ENCODE measurements around the gene PROX1. TPM values are rescaled to one million over a fixed set of nuclear protein-coding genes. Genes with fewer than 3 reads are reported as not detected.

The PROX1 gene
- total and polyA plus RNA-seq, 2 experiments from 2014 or later = 4.8 to 15.7 TPM

DNA sequence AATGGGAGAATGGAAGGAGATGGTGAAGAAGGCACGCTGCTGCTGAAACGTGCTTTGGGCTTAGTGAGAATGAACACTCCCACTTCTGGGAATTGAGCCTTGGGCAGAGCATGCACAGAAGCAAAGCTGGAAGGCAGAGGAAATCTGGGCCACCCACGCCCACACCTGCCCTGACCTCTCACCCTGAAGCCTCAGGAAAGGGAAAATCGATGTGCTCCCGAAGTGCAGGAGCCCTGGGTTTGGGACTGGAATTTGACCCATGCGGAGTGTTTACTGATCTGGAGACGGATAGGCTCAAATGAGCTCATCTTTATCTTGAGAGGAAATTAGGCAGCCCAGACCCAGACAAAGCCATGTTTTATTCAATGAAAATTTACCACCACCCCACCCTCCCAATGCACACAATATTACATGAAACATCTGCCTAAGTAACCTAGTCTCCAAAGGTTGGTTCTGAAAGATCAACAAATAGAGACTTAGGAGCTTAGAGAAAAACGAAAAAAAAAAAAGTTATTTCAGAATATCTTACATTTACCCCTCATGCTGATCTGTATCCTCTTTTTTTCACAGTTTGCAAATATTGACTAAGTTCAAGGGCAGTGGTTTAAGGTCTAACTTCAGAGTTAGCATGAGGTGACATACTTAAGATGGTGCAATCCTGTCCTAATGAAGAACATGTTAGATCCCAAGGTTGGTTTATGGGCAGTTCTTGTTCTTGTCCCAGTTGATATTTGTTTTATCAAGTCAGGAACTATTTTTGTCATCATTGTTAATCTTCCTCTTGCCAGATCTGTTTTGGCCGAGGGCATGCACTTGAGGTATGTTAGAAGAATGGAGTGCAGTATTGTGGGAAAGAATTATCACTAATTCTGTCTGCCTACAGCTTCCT, 63.0 kb downstream of the PROX1 start:
- H3K4me3 ChIP-seq = no peak overlapping the region
- H3K4me2 ChIP-seq = peak overlapping the region; percentile 9
- H3K36me3 ChIP-seq (replicated peaks; ENCODE audit: insufficient read depth, low read depth) = no peaks in the 10 kb centered on the region
- peak; percentile 52 for DNase-seq (ENCODE audit: low spot score)
- H3K27ac ChIP-seq = peak overlapping the region; percentile 62
- peaks cover 7% of the 10 kb centered on the region for H3K9me3 ChIP-seq (ENCODE audit: low read depth)
- H3K79me2 ChIP-seq = no peaks in the 10 kb centered on the region
- TF ChIP-seq EZH2phosphoT487 (IDR thresholded peaks at IDR 0.05; ENCODE audit: low read depth, severe bottlenecking, unreplicated experiment) (no peak), EZH2 (IDR thresholded peaks at IDR 0.05; ENCODE audit: borderline replicate concordance) (no peak)
- TF ChIP-seq, protein P1, sequence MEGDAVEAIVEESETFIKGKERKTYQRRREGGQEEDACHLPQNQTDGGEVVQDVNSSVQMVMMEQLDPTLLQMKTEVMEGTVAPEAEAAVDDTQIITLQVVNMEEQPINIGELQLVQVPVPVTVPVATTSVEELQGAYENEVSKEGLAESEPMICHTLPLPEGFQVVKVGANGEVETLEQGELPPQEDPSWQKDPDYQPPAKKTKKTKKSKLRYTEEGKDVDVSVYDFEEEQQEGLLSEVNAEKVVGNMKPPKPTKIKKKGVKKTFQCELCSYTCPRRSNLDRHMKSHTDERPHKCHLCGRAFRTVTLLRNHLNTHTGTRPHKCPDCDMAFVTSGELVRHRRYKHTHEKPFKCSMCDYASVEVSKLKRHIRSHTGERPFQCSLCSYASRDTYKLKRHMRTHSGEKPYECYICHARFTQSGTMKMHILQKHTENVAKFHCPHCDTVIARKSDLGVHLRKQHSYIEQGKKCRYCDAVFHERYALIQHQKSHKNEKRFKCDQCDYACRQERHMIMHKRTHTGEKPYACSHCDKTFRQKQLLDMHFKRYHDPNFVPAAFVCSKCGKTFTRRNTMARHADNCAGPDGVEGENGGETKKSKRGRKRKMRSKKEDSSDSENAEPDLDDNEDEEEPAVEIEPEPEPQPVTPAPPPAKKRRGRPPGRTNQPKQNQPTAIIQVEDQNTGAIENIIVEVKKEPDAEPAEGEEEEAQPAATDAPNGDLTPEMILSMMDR (IDR thresholded peaks at IDR 0.05; ENCODE audit: poor library complexity) = no peak
- no peaks in the 10 kb centered on the region for H4K20me1 ChIP-seq (ENCODE audit: insufficient read depth, poor library complexity, severe bottlenecking)
- H3K4me1 ChIP-seq (ENCODE audit: insufficient read depth) = peaks cover 5% of the 10 kb centered on the region
- 21% methylated on average over 9 of the region's 9 CpGs for WGBS (ENCODE audit: low lambda C conversion rate, missing lambda C conversion rate)
- H3K27me3 ChIP-seq = no peaks in the 10 kb centered on the region
- H2AFZ ChIP-seq = no peak overlapping the region
- H3K9me2 ChIP-seq (replicated peaks; ENCODE audit: insufficient read depth) = no peaks in the 10 kb centered on the region

DNA sequence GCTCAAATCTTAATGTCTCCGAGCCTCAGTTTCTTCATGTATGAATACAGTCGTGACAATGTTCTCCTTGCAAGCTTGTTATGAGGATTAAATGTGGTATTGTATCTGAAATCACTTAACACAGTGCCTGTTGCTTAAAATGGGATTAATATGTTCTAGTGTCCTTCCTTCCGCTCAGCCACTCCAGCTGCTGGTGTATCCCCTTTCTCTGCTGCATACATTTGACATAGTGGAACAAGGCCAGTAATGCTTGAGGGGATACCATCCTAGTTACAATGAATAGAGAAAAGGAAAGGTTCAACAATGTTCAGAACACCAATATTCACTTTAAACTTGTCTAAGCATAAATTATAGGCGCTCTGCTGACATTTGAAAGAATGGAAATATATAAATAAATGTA, 64.0 kb downstream of the PROX1 start:
- H3K9me3 ChIP-seq (ENCODE audit: low read depth) = peaks cover 7% of the 10 kb centered on the region
- peak overlapping the region; percentile 3 for H3K27ac ChIP-seq
- no peak overlapping the region for H2AFZ ChIP-seq
- no peak for TF ChIP-seq EZH2phosphoT487 (IDR thresholded peaks at IDR 0.05; ENCODE audit: low read depth, severe bottlenecking, unreplicated experiment)
- TF ChIP-seq, protein P1 (IDR thresholded peaks at IDR 0.05; ENCODE audit: poor library complexity) = no peak
- no peak for TF ChIP-seq EZH2 (IDR thresholded peaks at IDR 0.05; ENCODE audit: borderline replicate concordance)
- no peaks in the 10 kb centered on the region for H3K9me2 ChIP-seq (replicated peaks; ENCODE audit: insufficient read depth)
- no peak overlapping the region for H3K4me3 ChIP-seq
- DNase-seq (ENCODE audit: low spot score) = no peak
- H3K4me2 ChIP-seq = no peak overlapping the region
- H4K20me1 ChIP-seq (ENCODE audit: insufficient read depth, poor library complexity, severe bottlenecking) = no peaks in the 10 kb centered on the region
- no peaks in the 10 kb centered on the region for H3K36me3 ChIP-seq (replicated peaks; ENCODE audit: insufficient read depth, low read depth)
- H3K27me3 ChIP-seq = no peaks in the 10 kb centered on the region
- no peaks in the 10 kb centered on the region for H3K79me2 ChIP-seq
- H3K4me1 ChIP-seq (ENCODE audit: insufficient read depth) = peaks cover 5% of the 10 kb centered on the region
- WGBS (ENCODE audit: low lambda C conversion rate, missing lambda C conversion rate) = 98% methylated on average over 4 of the region's 4 CpGs

DNA sequence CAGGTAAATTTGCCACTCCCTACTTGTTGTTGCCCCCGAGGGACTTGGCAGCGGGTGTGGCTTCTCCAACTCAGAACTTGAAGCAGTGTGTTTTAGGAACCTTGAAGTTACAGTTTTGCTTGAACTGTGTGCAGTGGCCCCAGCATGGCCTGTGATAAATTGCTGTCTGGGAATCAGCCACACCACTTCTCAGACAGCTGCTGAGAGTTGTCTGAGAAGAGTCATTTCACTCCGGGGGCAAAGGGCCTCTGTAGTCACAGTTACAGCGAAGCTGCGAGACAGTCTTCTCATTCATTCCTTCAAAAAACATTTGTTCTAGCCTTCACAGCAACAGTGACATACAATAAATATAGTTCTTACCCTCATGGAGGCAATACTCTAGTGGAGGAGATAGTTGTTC, 70.3 kb downstream of the PROX1 start:
- no peaks in the 10 kb centered on the region for H4K20me1 ChIP-seq (ENCODE audit: insufficient read depth, poor library complexity, severe bottlenecking)
- H3K79me2 ChIP-seq = no peaks in the 10 kb centered on the region
- H3K36me3 ChIP-seq (replicated peaks; ENCODE audit: insufficient read depth, low read depth) = no peaks in the 10 kb centered on the region
- no peak overlapping the region for H3K4me2 ChIP-seq
- H3K27me3 ChIP-seq = no peaks in the 10 kb centered on the region
- H3K4me1 ChIP-seq (ENCODE audit: insufficient read depth) = no peaks in the 10 kb centered on the region
- no peaks in the 10 kb centered on the region for H3K9me2 ChIP-seq (replicated peaks; ENCODE audit: insufficient read depth)
- no peaks in the 10 kb centered on the region for H3K9me3 ChIP-seq (ENCODE audit: low read depth)
- DNase-seq (ENCODE audit: low spot score) = no peak
- no peak overlapping the region for H3K4me3 ChIP-seq
- TF ChIP-seq EZH2 (IDR thresholded peaks at IDR 0.05; ENCODE audit: borderline replicate concordance) (no peak), EZH2phosphoT487 (IDR thresholded peaks at IDR 0.05; ENCODE audit: low read depth, severe bottlenecking, unreplicated experiment) (no peak)
- TF ChIP-seq, protein P1 (IDR thresholded peaks at IDR 0.05; ENCODE audit: poor library complexity) = no peak
- H2AFZ ChIP-seq = no peak overlapping the region
- WGBS (ENCODE audit: low lambda C conversion rate, missing lambda C conversion rate) = 73% methylated on average over 5 of the region's 5 CpGs
- no peak overlapping the region for H3K27ac ChIP-seq
